MM.1S (cell line): ENCODE results near the gene ARHGAP26.

Source experiments
- DNase-seq: peaks from one replicate; pipeline ENCODE4 v3.0.0-alpha.2; 2015
- H2AFZ ChIP-seq: fragments of 300-600 bp; sonication (generic); 2 replicates; pipeline ENCODE4 v1.6.0; 2016; ENCODE audit warnings: antibody characterized with exemption, low read length
- H3F3A ChIP-seq: fragments of 300-600 bp; sonication (generic); 2 replicates; pipeline ENCODE4 v1.6.1; 2016; ENCODE audit warnings: mild to moderate bottlenecking, antibody characterized with exemption, low read length, moderate library complexity, mixed read lengths; ENCODE audit not compliant: insufficient read depth
- H3K27ac ChIP-seq: fragments of 300-600 bp; sonication (generic); 2 replicates; pipeline ENCODE4 v1.5.1; 2016; ENCODE audit warnings: mild to moderate bottlenecking, low read length
- H3K27me3 ChIP-seq: fragments of 300-600 bp; sonication (generic); replicated peaks from 2 replicates; pipeline ENCODE4 v1.6.0; 2016; ENCODE audit warnings: low read length; ENCODE audit not compliant: insufficient read depth
- H3K36me3 ChIP-seq: fragments of 300-600 bp; sonication (generic); replicated peaks from 2 replicates; pipeline ENCODE4 v1.6.1; 2016; ENCODE audit warnings: mild to moderate bottlenecking, low read length, mixed read lengths; ENCODE audit not compliant: insufficient read depth
- H3K4me1 ChIP-seq: fragments of 300-600 bp; sonication (generic); 2 replicates; pipeline ENCODE4 v1.6.1; 2016; ENCODE audit warnings: low read length, mixed read lengths
- H3K4me2 ChIP-seq: fragments of 300-600 bp; sonication (generic); 2 replicates; pipeline ENCODE4 v1.6.0; 2016; ENCODE audit warnings: low read depth, low read length
- H3K4me3 ChIP-seq: fragments of 300-600 bp; sonication (generic); 2 replicates; pipeline ENCODE4 v1.5.1; 2016; ENCODE audit warnings: low read length, mixed read lengths
- H3K79me2 ChIP-seq: fragments of 300-600 bp; sonication (generic); 2 replicates; pipeline ENCODE4 v1.6.1; 2016; ENCODE audit warnings: mixed run types, low read length, mixed read lengths
- H3K9ac ChIP-seq: fragments of 300-600 bp; sonication (generic); 2 replicates; pipeline ENCODE4 v1.6.1; 2016; ENCODE audit warnings: low read length, mixed read lengths
- H3K9me2 ChIP-seq: fragments of 300-600 bp; sonication (generic); replicated peaks from 2 replicates; pipeline ENCODE4 v1.6.1; 2016; ENCODE audit warnings: mild to moderate bottlenecking, low read length, mixed read lengths; ENCODE audit not compliant: insufficient read depth
- H3K9me3 ChIP-seq: fragments of 300-600 bp; sonication (generic); replicated peaks from 2 replicates; pipeline ENCODE4 v1.6.1; 2016; ENCODE audit warnings: mild to moderate bottlenecking, low read length, mixed read lengths; ENCODE audit not compliant: insufficient read depth
- H4K20me1 ChIP-seq: fragments of 300-600 bp; sonication (generic); 2 replicates; pipeline ENCODE4 v1.6.1; 2016; ENCODE audit warnings: mild to moderate bottlenecking, low read length, moderate library complexity, mixed read lengths; ENCODE audit not compliant: insufficient read depth
- EZH2 ChIP-seq: fragments of 300-600 bp; sonication (generic); optimal IDR thresholded peaks from 2 replicates; pipeline ENCODE3; 2017; ENCODE audit warnings: low read depth, mild to moderate bottlenecking, antibody characterized with exemption, low read length, mixed read lengths
- EZH2phosphoT487 ChIP-seq: fragments of 300-600 bp; sonication (generic); IDR thresholded peaks from 2 replicates; pipeline ENCODE4 v1.6.1; 2018; ENCODE audit warnings: antibody characterized with exemption, low read length
- TF ChIP-seq, protein P1 (sequence below): fragments of 300-600 bp; sonication (generic); IDR thresholded peaks from 2 replicates; pipeline ENCODE4 v1.5.1; 2016; ENCODE audit warnings: antibody characterized with exemption, low read length, mixed read lengths

Gene ARHGAP26

DNA sequence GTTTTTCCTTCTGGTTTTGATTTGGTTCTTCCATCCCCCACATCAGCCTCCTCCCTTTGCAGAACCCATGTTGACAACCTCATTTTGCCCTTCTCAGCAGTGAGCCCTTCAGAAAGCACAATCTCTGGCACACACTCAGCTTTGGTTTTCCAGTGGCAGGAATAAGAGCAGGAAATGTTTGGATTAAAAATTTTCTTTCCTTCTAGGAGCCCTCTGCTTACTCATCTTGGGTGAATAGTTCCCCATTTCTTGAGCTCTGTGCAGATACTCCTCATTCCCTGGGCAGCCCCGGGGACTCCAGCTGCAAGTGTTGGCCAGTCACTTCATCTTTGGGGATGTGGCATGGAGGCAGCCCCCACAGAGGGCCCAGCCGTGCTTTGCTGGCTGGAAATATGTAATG lies 462.9 kb downstream of the ARHGAP26 start:
- Histone ChIP-seq H3K79me2 (no peaks in the 10 kb centered on the region), H2AFZ (no peak overlapping the region), H3K4me1 (peaks cover 21% of the 10 kb centered on the region), H3K9me2 (no peaks in the 10 kb centered on the region), H4K20me1 (no peaks in the 10 kb centered on the region), H3K4me3 (no peak overlapping the region), H3K36me3 (no peaks in the 10 kb centered on the region), H3F3A (peaks cover 19% of the 10 kb centered on the region; the same call in 1 of the 2 replicates), H3K27ac (no peak overlapping the region), H3K4me2 (no peak overlapping the region), H3K9me3 (no peaks in the 10 kb centered on the region), H3K27me3 (no peaks in the 10 kb centered on the region), H3K9ac (no peak overlapping the region)
- no peak for DNase-seq
- TF ChIP-seq EZH2: no peak
- TF ChIP-seq EZH2phosphoT487: no peak
- TF ChIP-seq, protein P1, sequence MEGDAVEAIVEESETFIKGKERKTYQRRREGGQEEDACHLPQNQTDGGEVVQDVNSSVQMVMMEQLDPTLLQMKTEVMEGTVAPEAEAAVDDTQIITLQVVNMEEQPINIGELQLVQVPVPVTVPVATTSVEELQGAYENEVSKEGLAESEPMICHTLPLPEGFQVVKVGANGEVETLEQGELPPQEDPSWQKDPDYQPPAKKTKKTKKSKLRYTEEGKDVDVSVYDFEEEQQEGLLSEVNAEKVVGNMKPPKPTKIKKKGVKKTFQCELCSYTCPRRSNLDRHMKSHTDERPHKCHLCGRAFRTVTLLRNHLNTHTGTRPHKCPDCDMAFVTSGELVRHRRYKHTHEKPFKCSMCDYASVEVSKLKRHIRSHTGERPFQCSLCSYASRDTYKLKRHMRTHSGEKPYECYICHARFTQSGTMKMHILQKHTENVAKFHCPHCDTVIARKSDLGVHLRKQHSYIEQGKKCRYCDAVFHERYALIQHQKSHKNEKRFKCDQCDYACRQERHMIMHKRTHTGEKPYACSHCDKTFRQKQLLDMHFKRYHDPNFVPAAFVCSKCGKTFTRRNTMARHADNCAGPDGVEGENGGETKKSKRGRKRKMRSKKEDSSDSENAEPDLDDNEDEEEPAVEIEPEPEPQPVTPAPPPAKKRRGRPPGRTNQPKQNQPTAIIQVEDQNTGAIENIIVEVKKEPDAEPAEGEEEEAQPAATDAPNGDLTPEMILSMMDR: no peak

DNA sequence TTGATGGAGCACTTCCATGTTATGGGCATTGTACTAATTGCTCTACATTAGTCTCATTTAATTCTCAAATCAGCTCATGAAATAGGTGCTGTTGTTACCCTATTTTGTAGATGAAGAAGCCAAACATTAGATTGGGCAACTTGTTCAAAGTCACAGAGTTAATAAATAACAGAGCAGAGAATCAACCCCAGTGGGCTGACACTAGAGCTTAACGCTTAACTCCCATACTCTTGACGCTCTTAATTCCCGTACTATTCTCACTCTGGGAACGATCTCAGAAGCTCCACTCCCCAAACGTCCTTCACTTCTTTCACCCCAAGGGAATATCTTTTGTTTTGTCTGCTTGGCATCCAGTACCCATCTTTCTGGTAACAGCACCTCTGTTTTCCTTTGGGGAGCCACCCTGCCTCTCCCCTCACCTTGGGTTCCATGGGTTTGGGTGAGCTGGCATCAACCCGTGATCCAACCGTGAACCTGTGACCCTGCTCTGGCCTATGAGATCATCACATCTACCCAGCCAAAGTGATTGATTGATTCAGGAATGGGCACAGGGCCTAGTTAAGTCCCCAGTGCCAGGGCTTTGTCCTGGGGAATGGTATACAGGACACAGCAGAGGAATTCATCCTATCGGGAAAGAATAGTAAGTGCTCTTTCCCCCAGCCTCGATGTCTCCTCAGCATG lies 464.1 kb downstream of the ARHGAP26 start:
- no peak overlapping the region for H3K27ac ChIP-seq
- TF ChIP-seq, protein P1: no peak
- TF ChIP-seq EZH2phosphoT487: no peak
- no peak for TF ChIP-seq EZH2

DNA sequence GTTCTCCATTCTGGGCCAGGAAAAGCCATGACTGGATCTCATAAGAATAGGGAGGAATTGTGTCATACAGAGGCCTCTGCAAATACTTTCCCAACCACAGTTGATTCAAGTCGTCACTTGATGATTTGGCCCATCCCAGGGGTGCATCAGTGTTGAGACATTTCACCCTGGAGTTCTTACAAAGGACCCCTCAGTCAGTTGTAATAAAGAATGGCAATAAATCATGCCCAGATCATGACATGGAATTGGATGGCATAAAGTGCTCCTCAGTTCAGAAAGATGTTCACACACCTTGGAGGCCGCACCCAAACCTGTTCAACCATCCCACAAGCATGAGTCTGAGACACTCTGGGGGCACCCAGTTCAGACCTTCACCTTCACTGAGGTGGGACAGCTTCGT lies 465.2 kb downstream of the ARHGAP26 start:
- TF ChIP-seq, protein P1: no peak
- TF ChIP-seq EZH2 (no peak), EZH2phosphoT487 (no peak)
- no peak overlapping the region for H3K9ac ChIP-seq
- no peaks in the 10 kb centered on the region for H4K20me1 ChIP-seq
- H3K79me2 ChIP-seq: no peaks in the 10 kb centered on the region
- H3K9me2 ChIP-seq: no peaks in the 10 kb centered on the region
- no peak overlapping the region for H3K4me3 ChIP-seq
- H3F3A ChIP-seq: peaks cover 3% of the 10 kb centered on the region; the same call in 1 of the 2 replicates
- no peak overlapping the region for H2AFZ ChIP-seq
- peaks cover 7% of the 10 kb centered on the region for H3K4me1 ChIP-seq
- H3K27me3 ChIP-seq: no peaks in the 10 kb centered on the region
- no peaks in the 10 kb centered on the region for H3K9me3 ChIP-seq
- no peak overlapping the region for H3K27ac ChIP-seq
- no peak for DNase-seq
- no peak overlapping the region for H3K4me2 ChIP-seq
- H3K36me3 ChIP-seq: no peaks in the 10 kb centered on the region

More for the DNA sequence above, 464.1 kb downstream of the ARHGAP26 start:
- Histone ChIP-seq H3K9ac (no peak overlapping the region), H3K4me1 (peaks cover 15% of the 10 kb centered on the region), H3K79me2 (no peaks in the 10 kb centered on the region), H3K4me3 (no peak overlapping the region), H4K20me1 (no peaks in the 10 kb centered on the region), H3K27me3 (no peaks in the 10 kb centered on the region), H3K4me2 (no peak overlapping the region), H3K36me3 (no peaks in the 10 kb centered on the region), H2AFZ (no peak overlapping the region), H3K9me3 (no peaks in the 10 kb centered on the region), H3K9me2 (no peaks in the 10 kb centered on the region), H3F3A (peaks cover 14% of the 10 kb centered on the region; the same call in 1 of the 2 replicates)
- DNase-seq: no peak
